ENCODE measurements around the gene PGAP3.

The PGAP3 gene

GRCh38 chr17:39665642-39666224 lies 22.1 kb downstream of the PGAP3 start:
- Histone ChIP-seq H3K27ac (peak overlapping the region; percentile 74), H3K9me3 (ENCODE audit: control insufficient read depth, low read length) (no peaks in the 10 kb centered on the region), H3K9ac (no peak overlapping the region)

GRCh38 chr17:39664581-39665561 lies 23.0 kb downstream of the PGAP3 start, which contains the start of gene TCAP:
TSS of gene TCAP (plus strand) at chr17:39665349. CDS start at chr17:39665360, 11 bp downstream.
- Histone ChIP-seq H2AFZ (peak within 1 kb of the TSS; percentile 57), H3K4me3 (ENCODE audit: low read depth, low read length) (no peak within 1 kb of the TSS), H3K9me3 (ENCODE audit: control insufficient read depth, low read length) (no peaks in the 10 kb centered on the region), H3K4me1 (peaks cover 55% of the 10 kb centered on the region), H3K27ac (peak within 1 kb of the TSS; percentile 74), H3K36me3 (ENCODE audit: control insufficient read depth, insufficient read depth, low read length) (no peaks in the 10 kb centered on the region), H3K27me3 (ENCODE audit: control insufficient read depth, insufficient read depth, low read length) (no peaks in the 10 kb centered on the region), H3K4me2 (ENCODE audit: low read length) (no peak within 1 kb of the TSS), H3K79me2 (no peaks in the 10 kb centered on the region), H3K9ac (no peak within 1 kb of the TSS)
- no peak for TF ChIP-seq CTCF (IDR thresholded peaks at IDR 0.05)

More at GRCh38 chr17:39665642-39666224, 22.1 kb downstream of the PGAP3 start:
- Histone ChIP-seq H3K4me1 (peaks cover 55% of the 10 kb centered on the region), H3K4me3 (ENCODE audit: low read depth, low read length) (no peak overlapping the region), H3K27me3 (ENCODE audit: control insufficient read depth, insufficient read depth, low read length) (no peaks in the 10 kb centered on the region), H3K79me2 (no peaks in the 10 kb centered on the region), H3K4me2 (ENCODE audit: low read length) (no peak overlapping the region), H2AFZ (peak overlapping the region; percentile 57), H3K36me3 (ENCODE audit: control insufficient read depth, insufficient read depth, low read length) (no peaks in the 10 kb centered on the region)
- peak; percentile 34 for TF ChIP-seq CTCF (IDR thresholded peaks at IDR 0.05)

GRCh38 chr17:39663688-39664580 lies 23.9 kb downstream of the PGAP3 start:
- H3K4me3 ChIP-seq (ENCODE audit: low read depth, low read length): no peak overlapping the region
- H2AFZ ChIP-seq: peak overlapping the region; percentile 11
- TF ChIP-seq CTCF (IDR thresholded peaks at IDR 0.05): no peak
- H3K79me2 ChIP-seq: no peaks in the 10 kb centered on the region
- peaks cover 55% of the 10 kb centered on the region for H3K4me1 ChIP-seq
- H3K9me3 ChIP-seq (ENCODE audit: control insufficient read depth, low read length): no peaks in the 10 kb centered on the region
- H3K36me3 ChIP-seq (ENCODE audit: control insufficient read depth, insufficient read depth, low read length): no peaks in the 10 kb centered on the region
- H3K9ac ChIP-seq: no peak overlapping the region
- no peak overlapping the region for H3K4me2 ChIP-seq (ENCODE audit: low read length)
- H3K27me3 ChIP-seq (ENCODE audit: control insufficient read depth, insufficient read depth, low read length): no peaks in the 10 kb centered on the region
- peak overlapping the region; percentile 74 for H3K27ac ChIP-seq

- no peaks in the 10 kb centered on the region for H3K27me3 ChIP-seq (ENCODE audit: control insufficient read depth, insufficient read depth, low read length)
- no peak overlapping the region for H3K9ac ChIP-seq
- H3K4me2 ChIP-seq (ENCODE audit: low read length): no peak overlapping the region
- no peaks in the 10 kb centered on the region for H3K79me2 ChIP-seq
- H3K9me3 ChIP-seq (ENCODE audit: control insufficient read depth, low read length): no peaks in the 10 kb centered on the region
- no peaks in the 10 kb centered on the region for H3K36me3 ChIP-seq (ENCODE audit: control insufficient read depth, insufficient read depth, low read length)
- no peak overlapping the region for H3K4me3 ChIP-seq (ENCODE audit: low read depth, low read length)
- no peak for TF ChIP-seq CTCF (IDR thresholded peaks at IDR 0.05)
- H3K4me1 ChIP-seq: peaks cover 52% of the 10 kb centered on the region
- H2AFZ ChIP-seq: no peak overlapping the region
- peak overlapping the region; percentile 74 for H3K27ac ChIP-seq
Observed at GRCh38 chr17:39663340-39663687, 24.5 kb downstream of the PGAP3 start.

All from parathyroid adenoma (tissue), 2 donors.